HepG2 (cell line): ENCODE data around the gene UMPS. TPM values are rescaled to one million over a fixed set of nuclear protein-coding genes. Genes with fewer than 3 reads are reported as not detected.

Source experiments
- ATAC-seq: fragments of 200-7000 bp; cut with Tn5 transposase; 3 replicates; pipeline ENCODE4 v1.9.1; 2020; ENCODE audit warnings: mild to moderate bottlenecking, moderate library complexity
- BruUV-seq: library from RNA; stranded (reverse); fragments of 400-500 nt; replicated peaks from 2 replicates; lab custom pipeline; 2021; lab: Mats Ljungman, UMichigan
- CTCF ChIA-PET: fragments of 300-600 bp; formaldehyde crosslinking; extraction: SDS; loops from one replicate; lab custom pipeline; 2021; ENCODE audit warnings: low total read pairs, inconsistent platforms, low intra/inter-chr PET ratio; lab: Yijun Ruan, JAX
- POLR2A ChIA-PET: fragments of 350-600 bp; sonication (Branson Sonifier 250); formaldehyde crosslinking; loops from one replicate; lab custom pipeline; 2020; ENCODE audit warnings: antibody characterized with exemption, inconsistent platforms; lab: Yijun Ruan, JAX
- DNase-seq: peaks from one replicate; pipeline ENCODE4 v3.0.0-alpha.2; 2015; ENCODE audit warnings: low spot score
- FAIRE-seq: peaks from 3 replicates; lab custom pipeline; 2011; peaks lifted over from hg19 to GRCh38; lab: Jason Lieb, UNC
- H2AFZ ChIP-seq: one replicate; pipeline ENCODE4 v1.6.1; 2011; ENCODE audit warnings: low read length, inconsistent platforms
- H3K27ac ChIP-seq: fragments of 300-600 bp; 3 replicates; pipeline ENCODE4 v1.8.0; 2011; ENCODE audit warnings: mixed run types, mild to moderate bottlenecking, mixed read lengths, low read length, inconsistent platforms; ENCODE audit not compliant: insufficient read depth; ENCODE audit errors: extremely low read length
- H3K27me3 ChIP-seq, 2 experiments: fragments of 200-600 bp in 1 of 2; 2 replicates in 1 of 2; 3 replicates in 1 of 2; pipeline versions ENCODE4 v1.6.0 to v1.8.0; 2011; ENCODE audit warnings: low read length in 2 of 2, mild to moderate bottlenecking in 2 of 2, moderate library complexity in 2 of 2, inconsistent platforms in 1 of 2; ENCODE audit not compliant: insufficient read depth in 2 of 2, control insufficient read depth in 1 of 2
- H3K36me3 ChIP-seq, 2 experiments: fragments of 200-600 bp in 1 of 2; replicated peaks in 1 of 2; 2 replicates in 1 of 2; 3 replicates in 1 of 2; pipeline versions ENCODE4 v1.5.1 to v1.8.0; 2011; ENCODE audit warnings: low read length in 2 of 2, inconsistent platforms in 1 of 2; ENCODE audit not compliant: insufficient read depth in 2 of 2, control insufficient read depth in 1 of 2
- H3K4me1 ChIP-seq: 2 replicates; pipeline ENCODE4 v1.5.1; 2012; ENCODE audit warnings: low read length, inconsistent platforms; ENCODE audit not compliant: insufficient read depth
- H3K4me2 ChIP-seq: 2 replicates; pipeline ENCODE4 v1.6.0; 2011; ENCODE audit warnings: low read depth, low read length, inconsistent platforms
- H3K4me3 ChIP-seq, 3 experiments: fragments of 200-600 bp in 1 of 3; sonication (generic), shearing (Covaris generic) in 1 of 3; replicated peaks in 1 of 3; 2 replicates each; pipeline ENCODE4 v1.5.1; 2011 to 2016; ENCODE audit warnings: low read length in 3 of 3, inconsistent platforms in 2 of 3, low read depth in 2 of 3, mild to moderate bottlenecking in 2 of 3, control low read depth in 1 of 3, mixed read lengths in 1 of 3; ENCODE audit not compliant: insufficient read depth in 1 of 3
- H3K79me2 ChIP-seq: one replicate; pipeline ENCODE4 v1.6.1; 2011; ENCODE audit warnings: low read length, inconsistent platforms; ENCODE audit not compliant: insufficient read depth
- H3K9ac ChIP-seq: 2 replicates; pipeline ENCODE4 v1.6.0; 2011; ENCODE audit warnings: mild to moderate bottlenecking, low read depth, low read length, inconsistent platforms; ENCODE audit not compliant: insufficient read depth
- H3K9me3 ChIP-seq: 2 replicates; pipeline ENCODE4 v1.5.1; 2012; ENCODE audit warnings: mild to moderate bottlenecking, low read length
- H4K20me1 ChIP-seq: 2 replicates; pipeline ENCODE4 v1.6.0; 2011; ENCODE audit warnings: inconsistent platforms, mild to moderate bottlenecking, low read length, moderate library complexity; ENCODE audit not compliant: insufficient read depth
- AGO2 ChIP-seq: fragments of 200-400 bp; formaldehyde crosslinking; optimal IDR thresholded peaks from 2 replicates; pipeline ENCODE3; 2017; ENCODE audit warnings: mild to moderate bottlenecking, low read depth, low read length, moderate library complexity
- ARID5B ChIP-seq: IDR thresholded peaks from 2 replicates; pipeline ENCODE4 v1.4.0; 2020; ENCODE audit warnings: mild to moderate bottlenecking, missing genetic modification reagents
- FOXA1 ChIP-seq, 2 experiments: fragments of 450-650 bp in 1 of 2; sonication (generic) in 1 of 2; formaldehyde crosslinking in 1 of 2; IDR thresholded peaks; 2 replicates each; pipeline versions ENCODE4 v1.4.0 to v1.6.1; 2016 to 2020; ENCODE audit warnings: missing genetic modification reagents in 1 of 2
- FOXA3 ChIP-seq: IDR thresholded peaks from 2 replicates; pipeline ENCODE4 v1.6.1; 2016; ENCODE audit warnings: missing genetic modification reagents, missing compliant biosample characterization
- GATAD2A ChIP-seq: IDR thresholded peaks from 2 replicates; pipeline ENCODE4 v1.6.1; 2016
- HNF4A ChIP-seq: sonication (generic); formaldehyde crosslinking; IDR thresholded peaks from 2 replicates; pipeline ENCODE4 v1.4.0; 2020; ENCODE audit warnings: missing genetic modification reagents
- KDM3A ChIP-seq: IDR thresholded peaks from 2 replicates; pipeline ENCODE4 v1.6.1; 2018; ENCODE audit warnings: low read depth, missing compliant biosample characterization
- KDM6A ChIP-seq: IDR thresholded peaks from 2 replicates; pipeline ENCODE4 v1.6.1; 2016; ENCODE audit warnings: low read depth
- RARA ChIP-seq: IDR thresholded peaks from 2 replicates; pipeline ENCODE4 v1.6.1; 2016; ENCODE audit warnings: missing genetic modification reagents, missing compliant biosample characterization
- SAP130 ChIP-seq: IDR thresholded peaks from 2 replicates; pipeline ENCODE4 v1.6.1; 2016; ENCODE audit warnings: low read depth
- SOX5 ChIP-seq: IDR thresholded peaks from 2 replicates; pipeline ENCODE4 v1.6.1; 2016; ENCODE audit warnings: borderline replicate concordance
- ZNF644 ChIP-seq: IDR thresholded peaks from 2 replicates; pipeline ENCODE4 v1.6.1; 2016; ENCODE audit warnings: low read depth
- WGBS: methylation state at CpG from one replicate; pipeline ENCODE4 v1.1.6; 2017; ENCODE audit warnings: low lambda C conversion rate; 5-methylcytosine and 5-hydroxymethylcytosine counted together
- in situ Hi-C: cut with HindIII; loops from 2 replicates; pipeline ENCODE4 v1.10.0; 2017; ENCODE audit warnings: low pct_unique_long_range_greater_than_20kb; ENCODE audit not compliant: extremely low pct_ligation_motif_present
- intact Hi-C: fragments of 100-400 bp; cut with micrococcal nuclease; formaldehyde crosslinking; loops from one replicate; pipeline ENCODE4 v1.10.0; 2022; ENCODE audit not compliant: unreplicated experiment
- polyA plus RNA-seq, 8 experiments: library from polyadenylated mRNA; depleted of rRNA in 3 of 8; stranded (reverse) in 7 of 8; unstranded in 1 of 8; fragments of >200 nt; fragmentation: Illumina TruSeq in 4 of 8; extraction: Trizol in 4 of 8; gene quantifications; 2 replicates each; pipeline versions ENCODE4 v1.2.1 to v1.2.3, GENCODE V29; 2011 to 2016; ENCODE audit warnings: low read depth in 4 of 8, missing spikeins in 1 of 8, mixed read lengths in 1 of 8; ENCODE audit not compliant: insufficient read depth in 1 of 8
- total RNA-seq, 5 experiments: library from RNA; depleted of rRNA; stranded (reverse); fragments of >200 nt; fragmentation: Illumina TruSeq; extraction: Trizol; gene quantifications; 2 replicates each; pipeline ENCODE4 v1.2.3, GENCODE V29; 2016; ENCODE audit warnings: low read depth in 1 of 5
- TF ChIP-seq, protein P1 (sequence below): sonication (generic); formaldehyde crosslinking; IDR thresholded peaks from 2 replicates; pipeline ENCODE4 v1.5.0; 2020; ENCODE audit warnings: mild to moderate bottlenecking, missing genetic modification reagents
- TF ChIP-seq, protein P2 (sequence below): sonication (generic); formaldehyde crosslinking; IDR thresholded peaks from 2 replicates; pipeline ENCODE4 v1.5.1; 2020; ENCODE audit warnings: mild to moderate bottlenecking, missing genetic modification reagents, borderline replicate concordance

UMPS gene
- total and polyA plus RNA-seq, 2 of the 13 experiments (the other 11 are each of a cell fraction or from before 2014, with no cell fraction given): 52.7 to 74.2 TPM

GRCh38 chr3:124722589-124722988, 7.7 kb upstream of the UMPS start:
- peaks cover 35% of the 10 kb centered on the region for H3K4me1 ChIP-seq
- peak overlapping the region; percentile 24 for H3K27ac ChIP-seq
- no peaks in the 10 kb centered on the region for H3K79me2 ChIP-seq
- H3K9ac ChIP-seq: 0 out of 2 replicates have a peak overlapping the region, but pooled peaks have one; percentile 15
- no peak for FAIRE-seq
- intact Hi-C loops (no loop called here), in situ Hi-C loops (no loop called here)
- H3K4me3 ChIP-seq: no peak overlapping the region; a peak in 1 of 6 replicates
- no peak for ATAC-seq
- H3K27me3 ChIP-seq: no peaks in the 10 kb centered on the region
- H3K36me3 ChIP-seq: peaks cover 7 to 15% of the 10 kb centered on the region in 2 experiments; a peak in 4 of 5 replicates
- no peaks in the 10 kb centered on the region for H4K20me1 ChIP-seq
- H3K9me3 ChIP-seq: no peaks in the 10 kb centered on the region
- CTCF ChIA-PET: no interaction called here
- 60% methylated on average over 2 of the region's 2 CpGs for WGBS
- no peak overlapping the region for H2AFZ ChIP-seq
- H3K4me2 ChIP-seq: peak overlapping the region; percentile 51
- POLR2A ChIA-PET: interaction anchor here (1.0 to 1.9 kb wide), 6 partner anchors 8 to 88 kb away, joined by 3 to 18 read pairs (median 8); partner anchors contain the start of gene UMPS
- BruUV-seq: no TSS peak
- peak; percentile 39 for DNase-seq
- TF ChIP-seq KDM3A (no peak), GATAD2A (CRISPR knock-in tag) (peak; percentile 56), AGO2 (no peak), RARA (0 out of 2 replicates have a peak, but pooled peaks have one; percentile 26), SOX5 (CRISPR knock-in tag) (peak; percentile 64; the same call in 1 of the 2 replicates), ZNF644 (CRISPR knock-in tag) (peak; percentile 73; the same call in 1 of the 2 replicates), FOXA3 (CRISPR knock-in tag) (peak; percentile 25; the same call in 1 of the 2 replicates), ARID5B (CRISPR knock-in tag) (peak; percentile 48), HNF4A (CRISPR knock-in tag) (peak; percentile 64), SAP130 (peak; percentile 30), FOXA1 (IDR thresholded peaks at IDR 0.05) (no peak), FOXA1 (CRISPR knock-in tag; IDR thresholded peaks at IDR 0.05) (peak; percentile 20; the same call in 1 of the 2 replicates), KDM6A (CRISPR knock-in tag) (peak; percentile 43; the same call in 1 of the 2 replicates)
- TF ChIP-seq, protein P1, sequence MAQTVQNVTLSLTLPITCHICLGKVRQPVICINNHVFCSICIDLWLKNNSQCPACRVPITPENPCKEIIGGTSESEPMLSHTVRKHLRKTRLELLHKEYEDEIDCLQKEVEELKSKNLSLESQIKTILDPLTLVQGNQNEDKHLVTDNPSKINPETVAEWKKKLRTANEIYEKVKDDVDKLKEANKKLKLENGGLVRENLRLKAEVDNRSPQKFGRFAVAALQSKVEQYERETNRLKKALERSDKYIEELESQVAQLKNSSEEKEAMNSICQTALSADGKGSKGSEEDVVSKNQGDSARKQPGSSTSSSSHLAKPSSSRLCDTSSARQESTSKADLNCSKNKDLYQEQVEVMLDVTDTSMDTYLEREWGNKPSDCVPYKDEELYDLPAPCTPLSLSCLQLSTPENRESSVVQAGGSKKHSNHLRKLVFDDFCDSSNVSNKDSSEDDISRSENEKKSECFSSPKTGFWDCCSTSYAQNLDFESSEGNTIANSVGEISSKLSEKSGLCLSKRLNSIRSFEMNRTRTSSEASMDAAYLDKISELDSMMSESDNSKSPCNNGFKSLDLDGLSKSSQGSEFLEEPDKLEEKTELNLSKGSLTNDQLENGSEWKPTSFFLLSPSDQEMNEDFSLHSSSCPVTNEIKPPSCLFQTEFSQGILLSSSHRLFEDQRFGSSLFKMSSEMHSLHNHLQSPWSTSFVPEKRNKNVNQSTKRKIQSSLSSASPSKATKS (CRISPR knock-in tag): no peak
- TF ChIP-seq, protein P2, sequence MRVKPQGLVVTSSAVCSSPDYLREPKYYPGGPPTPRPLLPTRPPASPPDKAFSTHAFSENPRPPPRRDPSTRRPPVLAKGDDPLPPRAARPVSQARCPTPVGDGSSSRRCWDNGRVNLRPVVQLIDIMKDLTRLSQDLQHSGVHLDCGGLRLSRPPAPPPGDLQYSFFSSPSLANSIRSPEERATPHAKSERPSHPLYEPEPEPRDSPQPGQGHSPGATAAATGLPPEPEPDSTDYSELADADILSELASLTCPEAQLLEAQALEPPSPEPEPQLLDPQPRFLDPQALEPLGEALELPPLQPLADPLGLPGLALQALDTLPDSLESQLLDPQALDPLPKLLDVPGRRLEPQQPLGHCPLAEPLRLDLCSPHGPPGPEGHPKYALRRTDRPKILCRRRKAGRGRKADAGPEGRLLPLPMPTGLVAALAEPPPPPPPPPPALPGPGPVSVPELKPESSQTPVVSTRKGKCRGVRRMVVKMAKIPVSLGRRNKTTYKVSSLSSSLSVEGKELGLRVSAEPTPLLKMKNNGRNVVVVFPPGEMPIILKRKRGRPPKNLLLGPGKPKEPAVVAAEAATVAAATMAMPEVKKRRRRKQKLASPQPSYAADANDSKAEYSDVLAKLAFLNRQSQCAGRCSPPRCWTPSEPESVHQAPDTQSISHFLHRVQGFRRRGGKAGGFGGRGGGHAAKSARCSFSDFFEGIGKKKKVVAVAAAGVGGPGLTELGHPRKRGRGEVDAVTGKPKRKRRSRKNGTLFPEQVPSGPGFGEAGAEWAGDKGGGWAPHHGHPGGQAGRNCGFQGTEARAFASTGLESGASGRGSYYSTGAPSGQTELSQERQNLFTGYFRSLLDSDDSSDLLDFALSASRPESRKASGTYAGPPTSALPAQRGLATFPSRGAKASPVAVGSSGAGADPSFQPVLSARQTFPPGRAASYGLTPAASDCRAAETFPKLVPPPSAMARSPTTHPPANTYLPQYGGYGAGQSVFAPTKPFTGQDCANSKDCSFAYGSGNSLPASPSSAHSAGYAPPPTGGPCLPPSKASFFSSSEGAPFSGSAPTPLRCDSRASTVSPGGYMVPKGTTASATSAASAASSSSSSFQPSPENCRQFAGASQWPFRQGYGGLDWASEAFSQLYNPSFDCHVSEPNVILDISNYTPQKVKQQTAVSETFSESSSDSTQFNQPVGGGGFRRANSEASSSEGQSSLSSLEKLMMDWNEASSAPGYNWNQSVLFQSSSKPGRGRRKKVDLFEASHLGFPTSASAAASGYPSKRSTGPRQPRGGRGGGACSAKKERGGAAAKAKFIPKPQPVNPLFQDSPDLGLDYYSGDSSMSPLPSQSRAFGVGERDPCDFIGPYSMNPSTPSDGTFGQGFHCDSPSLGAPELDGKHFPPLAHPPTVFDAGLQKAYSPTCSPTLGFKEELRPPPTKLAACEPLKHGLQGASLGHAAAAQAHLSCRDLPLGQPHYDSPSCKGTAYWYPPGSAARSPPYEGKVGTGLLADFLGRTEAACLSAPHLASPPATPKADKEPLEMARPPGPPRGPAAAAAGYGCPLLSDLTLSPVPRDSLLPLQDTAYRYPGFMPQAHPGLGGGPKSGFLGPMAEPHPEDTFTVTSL (CRISPR knock-in tag): peak; percentile 25; the same call in 1 of the 2 replicates
